SH-SY5Y (cell line): ENCODE results near the gene COL27A1.

Experiments used
- GATA2 ChIP-seq: IDR thresholded peaks from 2 replicates; pipeline ENCODE4 v1.6.1; 2011; ENCODE audit warnings: mild to moderate bottlenecking, low read depth, low read length
- GATA3 ChIP-seq: IDR thresholded peaks from 2 replicates; pipeline ENCODE4 v1.6.1; 2011; ENCODE audit warnings: low read depth, mild to moderate bottlenecking, low read length, moderate library complexity

DNA sequence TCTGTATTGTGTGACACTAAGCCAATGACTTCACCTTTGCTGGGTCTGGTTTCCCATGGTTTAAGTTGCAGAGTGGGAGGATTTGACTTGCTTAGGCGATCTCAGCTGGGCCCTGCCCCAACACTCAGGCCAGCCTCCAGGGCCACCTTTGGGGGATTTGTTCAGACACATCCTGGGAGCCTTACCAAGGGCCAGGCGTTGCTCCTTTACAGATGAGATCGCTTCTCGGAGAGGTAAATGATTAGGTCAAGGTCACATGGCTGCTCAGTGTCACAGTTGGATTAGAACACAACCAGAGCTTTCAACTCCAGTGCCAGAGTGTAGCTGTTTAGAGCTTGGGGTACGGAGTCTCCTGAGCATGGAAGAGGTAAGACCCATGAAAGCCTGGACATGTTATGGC, 57.5 kb downstream of the COL27A1 start:
- TF ChIP-seq GATA2 (no peak), GATA3 (no peak)
